ENCODE results near the gene TOPORS. TPM values are rescaled to one million over a fixed set of nuclear protein-coding genes. Genes with fewer than 3 reads are reported as not detected.

TOPORS gene
- total RNA-seq, 2 experiments from 2014 or later: 11.9 to 12.0 TPM

GRCh38 chr9:32503008-32503407 is 49.4 kb downstream of the TOPORS start:
- POLR2A ChIA-PET: interaction anchor here (1.0 kb wide), 1 partner anchor 118 kb away, joined by 3 read pairs; no protein-coding TSS in a partner anchor

GRCh38 chr9:32502464-32502863 is 49.9 kb downstream of the TOPORS start:
- no peak overlapping the region for H3K4me3 Mint-ChIP-seq
- no peak overlapping the region for H3K27ac Mint-ChIP-seq
- H3K4me1 Mint-ChIP-seq (ENCODE audit: low read depth): peaks cover 5% of the 10 kb centered on the region
- ChIA-PET CTCF (interaction anchor here (1.4 kb wide), 1 partner anchor 124 kb away, joined by 3 read pairs; no protein-coding TSS in a partner anchor), POLR2A (interaction anchor here (1.0 kb wide), 1 partner anchor 118 kb away, joined by 3 read pairs; no protein-coding TSS in a partner anchor)
- peaks cover 39% of the 10 kb centered on the region for H3K36me3 Mint-ChIP-seq (ENCODE audit: low read depth)
- DNase-seq (no peak), ATAC-seq (no peak)
- no peaks in the 10 kb centered on the region for H3K27me3 Mint-ChIP-seq (ENCODE audit: low read depth)
- no peaks in the 10 kb centered on the region for H3K9me3 Mint-ChIP-seq (ENCODE audit: insufficient read depth)

More at GRCh38 chr9:32503008-32503407, 49.4 kb downstream of the TOPORS start:
- Mint-ChIP-seq H3K9me3 (ENCODE audit: insufficient read depth) (no peaks in the 10 kb centered on the region), H3K4me3 (no peak overlapping the region), H3K36me3 (ENCODE audit: low read depth) (peaks cover 37% of the 10 kb centered on the region), H3K27ac (no peak overlapping the region), H3K4me1 (ENCODE audit: low read depth) (peaks cover 4% of the 10 kb centered on the region), H3K27me3 (ENCODE audit: low read depth) (no peaks in the 10 kb centered on the region)
- DNase-seq: no peak
- CTCF ChIA-PET: interaction anchor here (1.1 to 1.4 kb wide), 2 partner anchors 31 to 124 kb away, joined by 3 read pairs; no protein-coding TSS in a partner anchor
- no peak for ATAC-seq

- Mint-ChIP-seq H3K27ac (no peak overlapping the region), H3K4me3 (no peak overlapping the region), H3K27me3 (ENCODE audit: low read depth) (no peaks in the 10 kb centered on the region), H3K36me3 (ENCODE audit: low read depth) (peaks cover 39% of the 10 kb centered on the region), H3K9me3 (ENCODE audit: insufficient read depth) (no peaks in the 10 kb centered on the region), H3K4me1 (ENCODE audit: low read depth) (peaks cover 5% of the 10 kb centered on the region)
- ChIA-PET CTCF (no interaction called here), POLR2A (no interaction called here)
- DNase-seq: no peak
- ATAC-seq: no peak
Measured at GRCh38 chr9:32501868-32502267, 50.5 kb downstream of the TOPORS start.

- CTCF ChIA-PET: no interaction called here
- POLR2A ChIA-PET: no interaction called here
- peaks cover 5% of the 10 kb centered on the region for H3K4me1 Mint-ChIP-seq (ENCODE audit: low read depth)
- no peak overlapping the region for H3K27ac Mint-ChIP-seq
- no peaks in the 10 kb centered on the region for H3K27me3 Mint-ChIP-seq (ENCODE audit: low read depth)
- H3K9me3 Mint-ChIP-seq (ENCODE audit: insufficient read depth): no peaks in the 10 kb centered on the region
- DNase-seq (no peak), ATAC-seq (no peak)
- no peak overlapping the region for H3K4me3 Mint-ChIP-seq
- peaks cover 49% of the 10 kb centered on the region for H3K36me3 Mint-ChIP-seq (ENCODE audit: low read depth)
Measured at GRCh38 chr9:32500768-32501167, 51.6 kb downstream of the TOPORS start.

- Mint-ChIP-seq H3K4me3 (no peak overlapping the region), H3K36me3 (ENCODE audit: low read depth) (peaks cover 57% of the 10 kb centered on the region), H3K9me3 (ENCODE audit: insufficient read depth) (no peaks in the 10 kb centered on the region), H3K4me1 (ENCODE audit: low read depth) (peaks cover 5% of the 10 kb centered on the region), H3K27ac (no peak overlapping the region), H3K27me3 (ENCODE audit: low read depth) (no peaks in the 10 kb centered on the region)
- no peak for DNase-seq
- CTCF ChIA-PET: no interaction called here
- no peak for ATAC-seq
- POLR2A ChIA-PET: no interaction called here
Measured at GRCh38 chr9:32497921-32498320, 54.5 kb downstream of the TOPORS start.

- Mint-ChIP-seq H3K4me1 (ENCODE audit: low read depth) (no peaks in the 10 kb centered on the region), H3K27ac (no peak overlapping the region), H3K27me3 (ENCODE audit: low read depth) (no peaks in the 10 kb centered on the region), H3K4me3 (no peak overlapping the region), H3K36me3 (ENCODE audit: low read depth) (peaks cover 56% of the 10 kb centered on the region), H3K9me3 (ENCODE audit: insufficient read depth) (no peaks in the 10 kb centered on the region)
- ATAC-seq (no peak), DNase-seq (no peak)
- ChIA-PET CTCF (interaction anchor here (1.0 kb wide), 1 partner anchor 89 kb away, joined by 3 read pairs; no protein-coding TSS in a partner anchor), POLR2A (no interaction called here)
Measured at GRCh38 chr9:32490601-32491000, 61.8 kb downstream of the TOPORS start.

Other genes starting within 250 kb of the TOPORS start
- 1 to 10 TPM; 8.6 to 8.8 TPM for gene ACO1, start 167.9 kb downstream of the TOPORS start, total RNA-seq
- gene RIGI, start 26.4 kb downstream of the TOPORS start, total RNA-seq: 10 to 100 TPM; 19.2 to 19.6 TPM
- 10 to 100 TPM; 15.6 to 17.1 TPM for gene SMIM27, start 259 bp downstream of the TOPORS start, total RNA-seq
- gene NDUFB6, start 20.6 kb upstream of the TOPORS start, total RNA-seq: 10 to 100 TPM; 47.5 to 57.7 TPM
- under 1 TPM in 1 of 2 experiments, not detected in 1; 0.05 TPM for gene TAF1L, start 83.1 kb upstream of the TOPORS start, total RNA-seq
- gene TMEM215, start 231.0 kb upstream of the TOPORS start, total RNA-seq: not detected